Pancreas (tissue), 10 donors: ENCODE measurements around the gene SFXN5. TPM values are rescaled to one million over a fixed set of nuclear protein-coding genes. Genes with fewer than 3 reads are reported as not detected.

ENCODE experiments used
- ATAC-seq, 4 donors: fragments of 200-7000 bp; cut with Tn5 transposase; one replicate each; pipeline versions ENCODE4 v1.8.0 to v1.9.1; 2020; ENCODE audit warnings: mild to moderate bottlenecking in 4 of 4, moderate library complexity in 4 of 4
- DNase-seq, 6 donors: peaks; one replicate each; pipeline ENCODE4 v3.0.0-alpha.2; 2020
- FAIRE-seq: peaks from 2 replicates; lab custom pipeline; 2012; peaks lifted over from hg19 to GRCh38; lab: Jason Lieb, UNC
- H3K27ac ChIP-seq, 4 donors: fragments of 200-600 bp; sonication (generic); 1 replicate in 3 of 4; 2 replicates in 1 of 4; pipeline versions ENCODE4 v1.5.0 to v1.8.0; 2020
- H3K27me3 ChIP-seq, 4 donors: fragments of 200-600 bp; one replicate each; pipeline ENCODE4 v1.8.0; 2021
- H3K36me3 ChIP-seq, 3 donors: fragments of 200-600 bp; sonication (generic) in 1 of 3; one replicate each; pipeline versions ENCODE4 v1.5.0 to v1.8.0; 2020 to 2021
- H3K4me1 ChIP-seq, 3 donors: fragments of 200-600 bp; one replicate each; pipeline ENCODE4 v1.8.0; 2021
- H3K4me3 ChIP-seq, 4 donors: fragments of 200-600 bp; sonication (generic) in 2 of 4; one replicate each; pipeline versions ENCODE4 v1.5.0 to v1.8.0; 2020 to 2021
- H3K9me3 ChIP-seq, 4 donors: fragments of 200-600 bp; one replicate each; pipeline ENCODE4 v1.8.0; 2021
- WGBS, 2 donors: extraction: QIAGEN DNeasy Blood & Tissue Kit; methylation state at CpG; one replicate each; pipeline ENCODE4 v1.1.7; 2013; 5-methylcytosine and 5-hydroxymethylcytosine counted together
- intact Hi-C, 3 donors: fragments of 100-400 bp; cut with DNase I; formaldehyde crosslinking; loops; one replicate each; pipeline versions ENCODE4 v1.11.1 to v1.14.2; 2022
- polyA plus RNA-seq, 2 donors: library from polyadenylated mRNA; stranded (reverse); fragments of 200-250 nt; gene quantifications; one replicate each; pipeline ENCODE4 v1.2.3, GENCODE V29; 2013
- total RNA-seq, 6 donors: library from RNA; stranded (reverse); fragmentation: NEBNext Ultra II Directional in 4 of 6; extraction: Animal tissue kit (Norgen Biotek cat#: 25700) in 4 of 6; gene quantifications; one replicate each; pipeline versions ENCODE4 v1.2.1 to v1.2.4, GENCODE V29; 2021 to 2023
- TF ChIP-seq, protein P1 (sequence below), 4 donors: fragments of 200-600 bp; sonication (generic) in 3 of 4; IDR thresholded peaks; one replicate each; pipeline versions ENCODE4 v1.5.0 to v1.8.0; 2021; ENCODE audit warnings: antibody characterized with exemption in 4 of 4
- donor health status: healthy with polysubstance abuse.
- donor health status: DM: no; HTN: no; CAD: no; lungs with moderate emphysema.
- donor health status: DM: no; HTN: no; CAD: no.
- donor health status: control.
- donor health status: control.
- donor health status: Bipolar disorder and iron deficiency.
- donor health status: DM: yes; HTN: yes; CAD: no.
- donor health status: DM: no; HTN: no; CAD: no.
- donor health status: DM: no; HTN: no; CAD: no.
- donor health status: DM: yes; HTN: yes; CAD: no.

The SFXN5 gene
- total and polyA plus RNA-seq, 8 donors, result 2.6 to 8.4 (median 5.4) TPM

DNA sequence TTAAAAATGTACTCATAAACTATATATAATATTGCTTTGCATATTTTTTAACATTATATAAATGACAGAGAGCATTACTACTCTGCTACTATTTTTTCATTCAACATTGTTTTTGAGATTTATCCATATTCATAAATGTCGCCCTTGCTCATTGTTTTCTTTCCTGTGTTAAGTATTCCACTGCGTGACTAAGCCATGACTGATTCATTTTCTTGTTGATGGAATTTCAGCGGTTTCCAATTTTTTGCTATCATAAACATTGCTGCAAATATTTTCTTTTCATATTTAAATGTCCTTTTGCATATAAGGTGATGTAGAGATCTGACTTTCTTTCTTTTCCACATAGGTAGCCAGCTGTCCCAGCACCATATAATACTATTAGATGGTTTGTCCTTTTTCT lies 57.6 kb downstream of the SFXN5 start:
- TF ChIP-seq, protein P1, sequence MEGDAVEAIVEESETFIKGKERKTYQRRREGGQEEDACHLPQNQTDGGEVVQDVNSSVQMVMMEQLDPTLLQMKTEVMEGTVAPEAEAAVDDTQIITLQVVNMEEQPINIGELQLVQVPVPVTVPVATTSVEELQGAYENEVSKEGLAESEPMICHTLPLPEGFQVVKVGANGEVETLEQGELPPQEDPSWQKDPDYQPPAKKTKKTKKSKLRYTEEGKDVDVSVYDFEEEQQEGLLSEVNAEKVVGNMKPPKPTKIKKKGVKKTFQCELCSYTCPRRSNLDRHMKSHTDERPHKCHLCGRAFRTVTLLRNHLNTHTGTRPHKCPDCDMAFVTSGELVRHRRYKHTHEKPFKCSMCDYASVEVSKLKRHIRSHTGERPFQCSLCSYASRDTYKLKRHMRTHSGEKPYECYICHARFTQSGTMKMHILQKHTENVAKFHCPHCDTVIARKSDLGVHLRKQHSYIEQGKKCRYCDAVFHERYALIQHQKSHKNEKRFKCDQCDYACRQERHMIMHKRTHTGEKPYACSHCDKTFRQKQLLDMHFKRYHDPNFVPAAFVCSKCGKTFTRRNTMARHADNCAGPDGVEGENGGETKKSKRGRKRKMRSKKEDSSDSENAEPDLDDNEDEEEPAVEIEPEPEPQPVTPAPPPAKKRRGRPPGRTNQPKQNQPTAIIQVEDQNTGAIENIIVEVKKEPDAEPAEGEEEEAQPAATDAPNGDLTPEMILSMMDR (IDR thresholded peaks at IDR 0.05), result no peak
- Histone ChIP-seq H3K27ac (no peak overlapping the region), H3K4me3 (no peak overlapping the region), H3K27me3 (no peaks in the 10 kb centered on the region), H3K36me3 (no peaks in the 10 kb centered on the region), H3K4me1 (no peaks in the 10 kb centered on the region), H3K9me3 (no peaks in the 10 kb centered on the region)
- 89 to 97% methylated on average over 3 of the region's 3 CpGs for WGBS, 2 donors
- no peak for ATAC-seq
- no peak for FAIRE-seq
- intact Hi-C loops, result no loop called here
- DNase-seq, result no peak

DNA sequence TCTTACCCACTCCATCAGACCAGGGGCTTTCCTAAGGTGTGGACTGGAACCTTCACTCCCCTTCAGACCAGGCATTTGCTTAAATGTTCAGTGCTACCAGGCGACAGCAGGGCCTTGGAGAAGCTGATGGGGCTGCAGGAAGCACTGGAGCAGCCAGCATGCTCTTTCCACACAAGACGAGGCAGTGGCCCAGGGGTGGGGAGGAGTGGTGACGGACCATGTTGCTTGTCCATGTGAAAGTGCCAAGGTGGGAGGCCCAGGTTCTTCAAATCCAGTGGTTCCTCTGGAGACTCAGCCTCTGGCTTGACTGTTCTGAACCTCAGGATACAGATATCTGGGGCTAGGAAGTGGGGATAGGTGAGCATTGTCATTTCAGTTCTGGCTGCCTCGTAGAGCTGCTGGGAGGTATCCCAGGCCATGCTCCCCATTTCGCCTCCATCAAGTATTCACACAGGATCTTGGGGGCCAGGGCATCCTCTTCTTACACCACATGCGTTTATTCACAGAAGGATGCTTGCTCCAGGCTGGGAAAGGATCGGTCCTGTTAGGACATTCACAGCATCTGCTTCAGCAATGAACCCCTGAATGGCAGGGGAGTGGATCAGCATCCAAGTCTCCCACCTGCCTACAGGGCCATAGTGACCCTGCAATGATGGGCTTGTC lies 62.2 kb downstream of the SFXN5 start:
- intact Hi-C loops, result no loop called here
- ATAC-seq, result no peak
- no peak overlapping the region for H3K4me3 ChIP-seq
- 89 to 95% methylated on average over 7 of the region's 7 CpGs for WGBS, 2 donors
- H3K36me3 ChIP-seq, result no peaks in the 10 kb centered on the region
- peak in 1 of 6 donors; percentile 3 for DNase-seq
- H3K27me3 ChIP-seq, result no peaks in the 10 kb centered on the region
- H3K4me1 ChIP-seq, result no peaks in the 10 kb centered on the region
- H3K9me3 ChIP-seq, result no peaks in the 10 kb centered on the region
- no peak overlapping the region for H3K27ac ChIP-seq
- no peak for FAIRE-seq
- TF ChIP-seq, protein P1 (IDR thresholded peaks at IDR 0.05), result no peak

- Histone ChIP-seq H3K27me3 (no peaks in the 10 kb centered on the region), H3K4me1 (no peaks in the 10 kb centered on the region), H3K27ac (no peak overlapping the region), H3K4me3 (no peak overlapping the region), H3K36me3 (no peaks in the 10 kb centered on the region), H3K9me3 (no peaks in the 10 kb centered on the region)
- TF ChIP-seq, protein P1 (IDR thresholded peaks at IDR 0.05), result no peak
- ATAC-seq (no peak), DNase-seq (no peak), FAIRE-seq (no peak)
- intact Hi-C loops, result no loop called here
- 86 to 90% methylated on average over 9 of the region's 9 CpGs for WGBS, 2 donors
These were observed 62.8 kb downstream of the SFXN5 start for GRCh38 chr2:73008766-73009135.

- DNase-seq, result peak in 1 of 6 donors; percentile 4
- Histone ChIP-seq H3K4me3 (no peak overlapping the region), H3K27ac (no peak overlapping the region), H3K27me3 (no peaks in the 10 kb centered on the region), H3K36me3 (no peaks in the 10 kb centered on the region), H3K4me1 (no peaks in the 10 kb centered on the region), H3K9me3 (no peaks in the 10 kb centered on the region)
- no peak for ATAC-seq
- TF ChIP-seq, protein P1 (IDR thresholded peaks at IDR 0.05), result no peak
- 92 to 96% methylated on average over 21 of the region's 21 CpGs for WGBS, 2 donors
- no peak for FAIRE-seq
- intact Hi-C loops, result no loop called here
These were observed 63.3 kb downstream of the SFXN5 start for GRCh38 chr2:73007991-73008765.
